Heart right ventricle (tissue), 16 donors: ENCODE results near the gene PUDP. TPM values are rescaled to one million over a fixed set of nuclear protein-coding genes. Genes with fewer than 3 reads are reported as not detected.

Experiments
- ATAC-seq, 8 donors: fragments of 200-7000 bp; cut with Tn5 transposase; one replicate each; pipeline ENCODE4 v1.9.1; 2020; ENCODE audit warnings: mild to moderate bottlenecking in 8 of 8, moderate library complexity in 8 of 8, moderate number of reproducible peaks in 1 of 8
- DNase-seq, 2 donors: peaks; one replicate each; pipeline ENCODE4 v3.0.0-alpha.2; 2020
- H3K27ac ChIP-seq, 10 donors: fragments of 200-600 bp; sonication (generic) in 2 of 10; one replicate each; pipeline versions ENCODE4 v1.5.0 to v1.8.0; 2020 to 2022; ENCODE audit warnings: mild to moderate bottlenecking in 3 of 10
- H3K27me3 ChIP-seq, 7 donors: fragments of 200-600 bp; one replicate each; pipeline ENCODE4 v1.8.0; 2021 to 2022; ENCODE audit warnings: mild to moderate bottlenecking in 2 of 7
- H3K36me3 ChIP-seq, 9 donors: fragments of 200-600 bp; sonication (generic) in 1 of 9; one replicate each; pipeline versions ENCODE4 v1.5.0 to v1.8.0; 2020 to 2022; ENCODE audit warnings: mild to moderate bottlenecking in 2 of 9
- H3K4me1 ChIP-seq, 9 donors: fragments of 200-600 bp; sonication (generic) in 1 of 9; one replicate each; pipeline versions ENCODE4 v1.5.0 to v1.8.0; 2020 to 2022; ENCODE audit warnings: mild to moderate bottlenecking in 4 of 9
- H3K4me3 ChIP-seq, 10 donors: fragments of 200-600 bp; sonication (generic) in 2 of 10; one replicate each; pipeline versions ENCODE4 v1.5.0 to v1.8.0; 2020 to 2022; ENCODE audit warnings: mild to moderate bottlenecking in 7 of 10, moderate library complexity in 2 of 10
- H3K9me3 ChIP-seq, 11 donors: fragments of 200-600 bp in 10 of 11; sonication (generic) in 2 of 11; one replicate each; pipeline versions ENCODE4 v1.5.0 to v1.8.0; 2013 to 2022; ENCODE audit warnings: mild to moderate bottlenecking in 2 of 11, control low read depth in 1 of 11, moderate library complexity in 1 of 11
- CTCF ChIP-seq, 9 donors: fragments of 200-600 bp; sonication (generic) in 2 of 9; IDR thresholded peaks; one replicate each; pipeline versions ENCODE4 v1.5.0 to v1.8.0; 2021 to 2022; ENCODE audit warnings: antibody characterized with exemption in 9 of 9, mild to moderate bottlenecking in 5 of 9, moderate library complexity in 1 of 9
- WGBS, 2 donors: extraction: QIAGEN DNeasy Blood & Tissue Kit; methylation state at CpG; one replicate each; pipeline ENCODE4 v1.1.7; 2013; ENCODE audit warnings: inconsistent platforms in 1 of 2; 5-methylcytosine and 5-hydroxymethylcytosine counted together
- intact Hi-C, 10 donors: fragments of 100-400 bp; cut with DNase I; formaldehyde crosslinking; loops; one replicate each; pipeline versions ENCODE4 v1.11.1 to v1.14.2; 2022
- polyA plus RNA-seq, 2 donors: library from polyadenylated mRNA; stranded (reverse); fragments of 200-250 nt; gene quantifications; one replicate each; pipeline ENCODE4 v1.2.3, GENCODE V29; 2013
- total RNA-seq, 10 donors: library from RNA; stranded (reverse); fragmentation: NEBNext Ultra II Directional in 3 of 10; extraction: Animal tissue kit (Norgen Biotek cat#: 25700) in 3 of 10; gene quantifications; one replicate each; pipeline versions ENCODE4 v1.2.1 to v1.2.4, GENCODE V29; 2021 to 2023
- donor health status: Arrhythmogenic right ventricular cardiomyopathy.
- donor health status: ischemic (EF 13 %, LVEDD 7.1; RV severe dilation, severe dysfunction).
- donor health status: healthy with polysubstance abuse.
- donor health status: DM: no; HTN: yes; CAD: no.
- donor health status: DM: no; HTN: no; CAD: no.
- donor health status: ischemic (EF 25% LVEDD 6.9; RV normal size, moderate dysfunction).
- donor health status: ischemic (EF 25% LVEDD 5.7; RV mildly dilated, moderate dysfunction).
- donor health status: healthy.
- donor health status: DM: yes; HTN: yes; CAD: no.
- donor health status: Ischemic cardiomyopathy.
- donor health status: ischemic (EF 35%, LVEDD 5.7; RV mildly dilated, moderate dysfunction).
- donor health status: nonischemic (EF 11% LVEDD 7.7; RV severe dilation, severe dysfunction).
- donor health status: DM: yes; HTN: yes; CAD: no.
- donor health status: PGD.
- donor health status: ischemic (EF 29% LVEDD 5.4; RV normal size, mild dysfunction).
- donor health status: nonischemic (EF 23%, LVEDD 6.1; RV moderate dilation, normal function).

PUDP gene
- total and polyA plus RNA-seq, 12 donors, result 9.1 to 27.0 (median 21.0) TPM

DNA sequence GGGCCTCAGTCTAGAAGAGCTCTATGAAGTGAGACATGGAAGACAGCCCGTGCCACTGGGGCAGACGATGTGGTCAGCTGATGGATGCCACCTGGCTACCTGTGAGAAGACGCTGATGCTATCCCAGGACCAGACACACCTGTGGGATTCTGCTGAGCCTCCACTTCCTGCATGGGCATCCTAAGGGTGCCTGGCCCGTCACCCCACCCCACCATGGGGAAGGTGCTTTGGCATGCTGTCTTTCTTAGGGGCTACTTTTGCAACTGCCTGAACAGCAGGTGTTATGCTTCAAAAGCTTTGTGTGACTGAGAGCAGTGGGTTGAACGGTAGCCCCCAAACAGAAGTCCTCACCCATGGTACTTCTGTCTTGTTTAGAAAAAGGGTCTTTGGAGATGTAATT, 65.4 kb downstream of the PUDP start:
- no peak overlapping the region for H3K27ac ChIP-seq
- no peak overlapping the region for H3K4me3 ChIP-seq
- WGBS, 2 donors, result 76 to 96% methylated on average over 5 of the region's 5 CpGs
- H3K4me1 ChIP-seq, result peaks cover 0 to 43% (median 0%) of the 10 kb centered on the region in 9 donors
- H3K9me3 ChIP-seq, result no peaks in the 10 kb centered on the region
- intact Hi-C loops, result no loop called here
- DNase-seq (no peak), ATAC-seq (no peak)
- no peak for TF ChIP-seq CTCF (IDR thresholded peaks at IDR 0.05)
- H3K36me3 ChIP-seq, result peaks cover 0 to 5% (median 0%) of the 10 kb centered on the region in 9 donors
- no peaks in the 10 kb centered on the region for H3K27me3 ChIP-seq

GRCh38 chrX:7077241-7078230, 70.4 kb downstream of the PUDP start:
- no peak for TF ChIP-seq CTCF (IDR thresholded peaks at IDR 0.05)
- ATAC-seq (no peak), DNase-seq (no peak)
- H3K9me3 ChIP-seq, result no peaks in the 10 kb centered on the region
- peaks cover 0 to under 1% (median 0%) of the 10 kb centered on the region in 9 donors for H3K4me1 ChIP-seq
- 89 to 92% methylated on average over 21 to 23 of the region's 23 CpGs for WGBS, 2 donors
- peaks cover 0 to 26% (median 0%) of the 10 kb centered on the region in 9 donors for H3K36me3 ChIP-seq
- no peak overlapping the region for H3K27ac ChIP-seq
- no peak overlapping the region for H3K4me3 ChIP-seq
- intact Hi-C loops, result no loop called here
- no peaks in the 10 kb centered on the region for H3K27me3 ChIP-seq

- peaks cover 0 to 25% (median 0%) of the 10 kb centered on the region in 9 donors for H3K36me3 ChIP-seq
- no peak for TF ChIP-seq CTCF (IDR thresholded peaks at IDR 0.05)
- no peak overlapping the region for H3K4me3 ChIP-seq
- H3K9me3 ChIP-seq, result no peaks in the 10 kb centered on the region
- no peaks in the 10 kb centered on the region for H3K4me1 ChIP-seq
- intact Hi-C loops, result no loop called here
- no peak overlapping the region for H3K27ac ChIP-seq
- 29 to 63% methylated on average over 9 to 12 of the region's 12 CpGs for WGBS, 2 donors
- DNase-seq (no peak), ATAC-seq (peak in 1 of 8 donors; percentile 52)
- no peaks in the 10 kb centered on the region for H3K27me3 ChIP-seq
Measured at GRCh38 chrX:7076245-7076661, 71.7 kb downstream of the PUDP start.

GRCh38 chrX:7074908-7075204, 73.1 kb downstream of the PUDP start:
- no peaks in the 10 kb centered on the region for H3K4me1 ChIP-seq
- no peak for TF ChIP-seq CTCF (IDR thresholded peaks at IDR 0.05)
- H3K36me3 ChIP-seq, result peaks cover 0 to 25% (median 0%) of the 10 kb centered on the region in 9 donors
- DNase-seq (no peak), ATAC-seq (no peak)
- intact Hi-C loops, result no loop called here
- no peaks in the 10 kb centered on the region for H3K9me3 ChIP-seq
- WGBS, 2 donors, result 84 to 87% methylated on average over 1 of the region's 1 CpG
- H3K27ac ChIP-seq, result no peak overlapping the region
- H3K4me3 ChIP-seq, result no peak overlapping the region
- no peaks in the 10 kb centered on the region for H3K27me3 ChIP-seq
